Measurements from ENCODE around the gene SLC35E1.

- no peak for TF ChIP-seq CTCF (IDR thresholded peaks at IDR 0.05; ENCODE audit: borderline replicate concordance, extremely low read depth, low read length, poor library complexity, severe bottlenecking)
- TF ChIP-seq EZH2 (IDR thresholded peaks at IDR 0.05; ENCODE audit: borderline replicate concordance, low read depth, low read length, severe bottlenecking) = no peak
Measured at GRCh38 chr19:16522559-16523377, 49.4 kb downstream of the SLC35E1 start.

Measured in DND-41 (cell line).